AG10803 (cell line): Measurements from ENCODE around the gene GNG7.
"Not testable (repeated sequence)": the region's sequence is repeated elsewhere in the genome, so short reads cannot be mapped to it uniquely, and the experiment has no call there.

Experiments
- DNase-seq: peaks from one replicate; pipeline ENCODE4 v3.0.0; 2010; ENCODE audit warnings: low read depth
- H3K4me3 ChIP-seq: 2 replicates; pipeline ENCODE4 v1.5.1; 2011; ENCODE audit warnings: mild to moderate bottlenecking, low read length, control low read depth
- TF ChIP-seq, protein P1 (sequence below): conservative IDR thresholded peaks from 2 replicates; pipeline ENCODE4 v1.5.1; 2011; ENCODE audit warnings: mild to moderate bottlenecking, low read length, control low read depth, inconsistent platforms

The GNG7 gene

DNA sequence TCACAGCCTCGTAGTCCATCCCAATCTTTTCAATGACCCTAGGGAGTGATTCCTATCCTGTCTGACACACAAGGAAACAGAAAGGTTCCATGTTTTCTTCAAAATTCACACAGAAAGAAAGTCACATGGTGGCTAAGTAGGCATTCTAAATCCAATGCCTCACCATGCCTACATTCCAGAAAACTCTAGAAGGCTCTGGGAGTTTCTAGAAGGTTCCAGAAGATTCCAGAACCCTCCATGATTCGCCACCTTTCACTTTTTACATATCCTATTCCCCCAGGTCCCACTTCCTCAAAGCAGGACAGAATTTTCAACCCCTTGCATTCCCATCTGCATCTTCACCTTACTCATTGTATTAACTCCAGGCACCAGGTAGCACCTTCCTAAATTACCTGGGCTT, 23.1 kb downstream of the GNG7 start:
- H3K4me3 ChIP-seq: no peak overlapping the region
- DNase-seq: no peak
- TF ChIP-seq, protein P1, sequence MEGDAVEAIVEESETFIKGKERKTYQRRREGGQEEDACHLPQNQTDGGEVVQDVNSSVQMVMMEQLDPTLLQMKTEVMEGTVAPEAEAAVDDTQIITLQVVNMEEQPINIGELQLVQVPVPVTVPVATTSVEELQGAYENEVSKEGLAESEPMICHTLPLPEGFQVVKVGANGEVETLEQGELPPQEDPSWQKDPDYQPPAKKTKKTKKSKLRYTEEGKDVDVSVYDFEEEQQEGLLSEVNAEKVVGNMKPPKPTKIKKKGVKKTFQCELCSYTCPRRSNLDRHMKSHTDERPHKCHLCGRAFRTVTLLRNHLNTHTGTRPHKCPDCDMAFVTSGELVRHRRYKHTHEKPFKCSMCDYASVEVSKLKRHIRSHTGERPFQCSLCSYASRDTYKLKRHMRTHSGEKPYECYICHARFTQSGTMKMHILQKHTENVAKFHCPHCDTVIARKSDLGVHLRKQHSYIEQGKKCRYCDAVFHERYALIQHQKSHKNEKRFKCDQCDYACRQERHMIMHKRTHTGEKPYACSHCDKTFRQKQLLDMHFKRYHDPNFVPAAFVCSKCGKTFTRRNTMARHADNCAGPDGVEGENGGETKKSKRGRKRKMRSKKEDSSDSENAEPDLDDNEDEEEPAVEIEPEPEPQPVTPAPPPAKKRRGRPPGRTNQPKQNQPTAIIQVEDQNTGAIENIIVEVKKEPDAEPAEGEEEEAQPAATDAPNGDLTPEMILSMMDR: no peak

DNA sequence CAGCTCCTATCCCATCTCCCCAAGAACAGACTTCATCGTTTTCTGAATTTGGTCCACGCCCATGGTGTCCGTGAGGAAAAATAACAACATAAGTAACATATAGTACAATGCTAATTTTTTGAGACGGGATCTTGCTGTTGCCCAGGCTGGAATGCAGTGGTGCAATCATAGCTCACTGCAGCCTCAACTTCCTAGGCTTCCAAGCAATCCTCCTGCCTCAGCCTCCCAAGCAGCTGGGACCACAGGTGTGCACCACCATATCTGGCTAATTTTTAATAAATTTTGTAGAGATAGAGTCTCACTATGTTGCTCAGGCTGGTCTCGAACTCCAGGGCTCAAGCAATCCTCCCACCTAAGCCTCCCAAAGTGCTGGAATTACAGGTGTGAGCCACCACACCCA, 23.5 kb downstream of the GNG7 start:
- H3K4me3 ChIP-seq, DNase-seq: not testable (repeated sequence)

DNA sequence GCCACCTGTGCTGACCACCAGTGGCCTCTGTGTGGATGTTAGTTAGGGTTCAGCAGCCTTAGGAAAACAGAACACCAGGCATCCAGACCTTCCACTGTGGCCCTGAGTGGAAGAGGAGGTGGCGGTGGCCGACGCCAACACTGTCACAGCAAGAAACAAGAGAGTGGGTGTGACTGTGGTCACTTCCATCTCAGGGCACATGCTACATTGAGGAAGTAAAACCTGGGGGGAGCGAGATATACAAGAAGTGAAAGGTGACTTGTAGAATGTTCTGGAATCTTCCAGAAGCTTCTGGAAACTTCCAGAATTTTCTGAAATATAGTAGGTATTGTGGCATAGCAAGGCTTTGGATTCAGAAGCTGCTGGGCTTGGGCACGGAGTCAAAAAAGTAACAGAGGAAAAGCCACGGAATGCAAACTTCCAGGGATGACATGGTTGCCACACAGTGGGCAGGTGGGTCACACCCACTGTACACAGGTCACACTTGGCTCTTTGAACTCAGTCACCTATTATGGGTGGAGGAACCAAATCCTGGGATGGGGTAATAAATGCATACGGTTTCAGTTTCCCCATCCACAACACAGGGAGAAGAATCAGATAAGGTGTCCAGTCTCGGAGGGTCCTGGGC, 24.3 kb downstream of the GNG7 start:
- DNase-seq: no peak
- TF ChIP-seq, protein P1: no peak
- no peak overlapping the region for H3K4me3 ChIP-seq

DNA sequence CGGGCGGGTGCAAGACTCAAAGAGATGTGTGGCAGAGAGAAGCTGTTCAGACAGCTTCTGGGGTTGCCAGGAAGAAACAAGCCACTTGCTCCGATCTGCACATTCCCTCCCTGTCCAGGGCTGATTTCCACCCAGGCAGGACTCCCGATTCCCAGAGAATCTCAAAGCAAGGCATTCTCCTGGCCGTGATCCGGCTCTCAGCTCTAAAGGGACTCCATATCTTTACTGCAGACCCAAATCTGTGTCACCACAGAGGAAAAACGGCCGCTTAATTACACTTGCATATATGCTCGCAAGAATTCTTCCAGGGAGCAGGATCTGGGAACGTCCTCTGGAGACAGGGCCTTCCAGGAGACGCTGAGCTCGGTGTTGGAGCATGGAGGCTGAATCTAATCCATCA, 25.7 kb downstream of the GNG7 start:
- TF ChIP-seq, protein P1: no peak

DNA sequence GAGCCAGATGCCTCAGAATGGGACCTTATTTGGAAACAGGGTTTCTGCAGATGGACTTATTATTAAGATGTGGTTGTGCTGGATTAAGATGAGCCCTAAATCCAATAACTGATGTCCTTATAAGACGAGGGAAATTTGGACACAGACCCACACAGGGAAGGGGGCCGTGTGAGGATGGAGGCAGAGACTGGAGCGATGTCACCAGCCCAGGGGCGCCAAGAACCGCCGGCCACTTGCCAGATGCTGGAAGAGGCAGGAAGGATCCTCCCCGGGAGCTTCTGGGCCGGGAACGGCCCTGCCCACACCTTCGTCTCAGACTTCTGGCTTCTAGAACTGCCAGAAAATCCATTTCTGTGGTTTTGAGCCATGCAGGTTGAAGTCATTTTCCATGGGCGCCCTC, 26.6 kb downstream of the GNG7 start:
- DNase-seq: no peak
- TF ChIP-seq, protein P1: no peak
- no peak overlapping the region for H3K4me3 ChIP-seq

More for the DNA sequence above, 25.7 kb downstream of the GNG7 start:
- no peak for DNase-seq
- no peak overlapping the region for H3K4me3 ChIP-seq

DNA sequence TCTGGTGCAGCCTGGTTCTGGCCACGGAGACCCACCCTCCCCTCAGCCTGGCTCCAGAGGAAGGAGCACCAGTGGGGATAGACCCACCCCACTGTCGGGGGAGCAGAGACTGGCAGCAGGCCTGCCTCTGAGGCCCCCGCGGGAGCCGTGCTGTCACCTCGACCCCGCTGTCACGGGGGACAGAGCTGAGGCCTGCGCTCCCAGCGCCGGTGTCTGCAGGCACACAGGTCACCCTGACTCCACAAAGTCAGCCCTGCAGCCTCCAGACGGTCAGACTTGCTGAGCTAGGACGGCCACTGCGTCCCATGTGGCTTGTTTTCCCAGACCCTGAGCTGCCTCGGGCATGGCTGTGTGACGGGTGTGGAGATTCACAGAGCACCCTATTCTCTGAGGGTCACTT, 32.3 kb downstream of the GNG7 start:
- TF ChIP-seq, protein P1: no peak
- H3K4me3 ChIP-seq: no peak overlapping the region

DNA sequence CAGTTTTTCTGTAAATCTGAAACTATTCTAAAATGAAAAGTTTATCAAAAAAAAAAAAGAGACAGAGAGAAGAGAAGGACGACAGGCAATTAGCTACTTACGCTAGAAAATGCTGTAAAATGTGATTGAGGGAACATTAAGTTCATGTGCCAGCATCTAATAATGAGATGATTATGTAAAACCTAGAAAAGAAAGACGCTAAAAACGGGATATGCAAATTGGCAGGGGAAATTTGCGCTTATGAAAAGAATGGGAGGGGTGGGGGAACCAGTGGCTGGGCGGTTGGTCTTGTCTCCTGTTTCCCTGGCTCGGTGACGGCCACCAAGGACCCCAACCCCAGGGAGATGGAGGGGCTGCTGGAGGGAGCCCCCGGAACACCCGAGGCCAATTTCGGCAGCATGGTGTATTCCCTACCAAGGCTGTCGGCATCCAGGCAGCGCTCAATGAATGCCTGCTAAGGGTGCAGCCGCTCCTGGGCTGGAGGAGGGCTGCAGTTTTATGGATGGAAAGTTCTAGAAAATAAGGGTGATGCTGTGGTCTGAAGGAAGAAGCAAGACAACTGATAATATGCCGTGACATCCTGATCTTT, 34.2 kb downstream of the GNG7 start:
- TF ChIP-seq, protein P1: no peak

More for the DNA sequence above, 32.3 kb downstream of the GNG7 start:
- DNase-seq: no peak

DNA sequence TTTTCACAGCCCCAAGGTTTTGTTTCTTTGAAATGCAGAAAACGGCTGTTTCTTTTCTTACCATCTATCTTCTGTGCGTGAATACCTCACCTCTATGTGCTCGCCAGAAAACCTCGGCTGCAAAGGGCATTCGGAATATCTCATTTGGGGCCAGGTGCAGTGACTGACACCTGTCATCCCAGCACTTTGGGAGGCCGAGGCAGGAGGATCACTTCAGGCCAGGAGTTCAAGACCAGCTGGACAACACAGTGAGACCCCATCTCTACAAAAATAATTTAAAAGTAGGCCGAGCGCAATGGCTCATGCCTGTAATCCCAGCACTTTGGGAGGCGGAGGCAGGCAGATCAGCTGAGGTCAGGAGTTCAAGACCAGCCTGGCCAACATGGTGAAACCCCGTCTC, 35.1 kb downstream of the GNG7 start:
- H3K4me3 ChIP-seq, DNase-seq: not testable (repeated sequence)

More for the DNA sequence above, 34.2 kb downstream of the GNG7 start:
- DNase-seq: no peak
- no peak overlapping the region for H3K4me3 ChIP-seq
